ENCODE results near the gene GNAO1.

DNA sequence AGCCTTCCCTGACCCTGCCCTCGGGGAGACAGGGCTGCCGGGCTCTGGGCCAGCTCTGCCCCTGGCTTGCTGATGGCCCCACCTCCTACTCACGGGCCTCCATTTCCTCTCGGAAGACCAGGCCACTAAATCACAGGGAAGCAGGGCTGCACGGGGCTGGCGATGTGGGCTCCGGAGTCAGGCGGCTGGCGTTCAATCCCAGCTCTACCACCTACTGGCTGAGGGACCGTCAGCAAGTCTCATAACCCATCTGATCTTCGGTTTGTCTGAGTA, 120.7 kb downstream of the GNAO1 start:
- TF ChIP-seq CTCF (IDR thresholded peaks at IDR 0.05) (no peak), POLR2AphosphoS5 (IDR thresholded peaks at IDR 0.05) (no peak)
